ENCODE measurements around the gene TP73.

TP73 gene

GRCh38 chr1:3772027-3772714 lies 119.9 kb downstream of the TP73 start:
- peak; percentile 71 to 82 for DNase-seq

- DNase-seq = no peak
These were observed 120.6 kb downstream of the TP73 start, which contains the start of gene SMIM1 for GRCh38 chr1:3772715-3773571. Gene SMIM1 (plus strand): TSS chr1:3772749. CDS start chr1:3775374, 2,625 bp downstream.

GRCh38 chr1:3773572-3774275 lies 121.4 kb downstream of the TP73 start:
- DNase-seq = no peak

GRCh38 chr1:3774276-3774945 lies 122.1 kb downstream of the TP73 start:
- no peak for DNase-seq

GRCh38 chr1:3774946-3775489 lies 122.7 kb downstream of the TP73 start:
- peak in 1 of 2 experiments; percentile 51 for DNase-seq

- peak; percentile 77 to 91 for DNase-seq
These were observed 123.3 kb downstream of the TP73 start for GRCh38 chr1:3775490-3776230.

- DNase-seq = no peak
These were observed 124.1 kb downstream of the TP73 start for GRCh38 chr1:3776231-3776961.

GRCh38 chr1:3777078-3777547 lies 124.8 kb downstream of the TP73 start:
- DNase-seq = no peak

GRCh38 chr1:3777647-3778589 lies 125.6 kb downstream of the TP73 start:
- no peak for DNase-seq

- no peak for DNase-seq
These were observed 126.4 kb downstream of the TP73 start for GRCh38 chr1:3778590-3779264.

- DNase-seq = no peak
These were observed 127.1 kb downstream of the TP73 start for GRCh38 chr1:3779265-3779911.

GRCh38 chr1:3779912-3780416 lies 127.6 kb downstream of the TP73 start:
- DNase-seq = no peak

- DNase-seq = no peak
These were observed 128.6 kb downstream of the TP73 start for GRCh38 chr1:3780901-3781300.

- DNase-seq = no peak
These were observed 131.5 kb downstream of the TP73 start for GRCh38 chr1:3783651-3784474.

GRCh38 chr1:3785045-3785444 lies 132.7 kb downstream of the TP73 start:
- no peak for DNase-seq

GRCh38 chr1:3785456-3786157 lies 133.3 kb downstream of the TP73 start:
- DNase-seq = no peak
